Calu3 (cell line): Measurements from ENCODE around the gene ILDR1. TPM values are rescaled to one million over a fixed set of nuclear protein-coding genes. Genes with fewer than 3 reads are reported as not detected.

Experiments
- BruUV-seq: library from RNA; stranded (reverse); fragments of 400-500 nt; replicated peaks from 2 replicates; lab custom pipeline; 2021; lab: Mats Ljungman, UMichigan
- CTCF ChIA-PET: fragments of 300-600 bp; sonication (Branson Sonifier 250); formaldehyde crosslinking; loops from one replicate; lab custom pipeline; 2022; ENCODE audit warnings: antibody characterized with exemption; lab: Charles Lee
- DNase-seq: peaks from one replicate; pipeline ENCODE4 v3.0.0; 2022
- H3K27ac Mint-ChIP-seq: one replicate; pipeline ENCODE4 v1.8.0; 2022; ENCODE audit warnings: mixed read lengths; ENCODE audit not compliant: unreplicated experiment
- H3K27me3 Mint-ChIP-seq: one replicate; pipeline ENCODE4 v1.8.0; 2022; ENCODE audit warnings: mixed read lengths; ENCODE audit not compliant: unreplicated experiment
- H3K36me3 Mint-ChIP-seq: one replicate; pipeline ENCODE4 v1.8.0; 2022; ENCODE audit warnings: mild to moderate bottlenecking, moderate library complexity, mixed read lengths; ENCODE audit not compliant: insufficient read depth, unreplicated experiment
- H3K4me1 Mint-ChIP-seq: one replicate; pipeline ENCODE4 v1.8.0; 2022; ENCODE audit warnings: mild to moderate bottlenecking, low read depth, mixed read lengths; ENCODE audit not compliant: unreplicated experiment
- H3K4me3 Mint-ChIP-seq: one replicate; pipeline ENCODE4 v1.8.0; 2022; ENCODE audit warnings: mild to moderate bottlenecking, low read depth, moderate library complexity, mixed read lengths; ENCODE audit not compliant: unreplicated experiment
- H3K9me3 Mint-ChIP-seq: one replicate; pipeline ENCODE4 v1.8.0; 2022; ENCODE audit warnings: low read depth, mixed read lengths; ENCODE audit not compliant: unreplicated experiment
- intact Hi-C: fragments of 100-400 bp; cut with micrococcal nuclease; formaldehyde crosslinking; loops from one replicate; pipeline ENCODE4 v1.10.0; 2022; ENCODE audit not compliant: unreplicated experiment
- total RNA-seq: library from RNA; stranded (reverse); gene quantifications from 2 replicates; pipeline ENCODE4 v1.2.3, GENCODE V29; 2022
- TF ChIP-seq, protein P1 (sequence below): fragments of 200-600 bp; IDR thresholded peaks from one replicate; pipeline ENCODE4 v1.8.0; 2022; ENCODE audit warnings: antibody characterized with exemption; ENCODE audit not compliant: unreplicated experiment

The ILDR1 gene
- total RNA-seq, 1 experiment from 2014 or later = 15.7 TPM

DNA sequence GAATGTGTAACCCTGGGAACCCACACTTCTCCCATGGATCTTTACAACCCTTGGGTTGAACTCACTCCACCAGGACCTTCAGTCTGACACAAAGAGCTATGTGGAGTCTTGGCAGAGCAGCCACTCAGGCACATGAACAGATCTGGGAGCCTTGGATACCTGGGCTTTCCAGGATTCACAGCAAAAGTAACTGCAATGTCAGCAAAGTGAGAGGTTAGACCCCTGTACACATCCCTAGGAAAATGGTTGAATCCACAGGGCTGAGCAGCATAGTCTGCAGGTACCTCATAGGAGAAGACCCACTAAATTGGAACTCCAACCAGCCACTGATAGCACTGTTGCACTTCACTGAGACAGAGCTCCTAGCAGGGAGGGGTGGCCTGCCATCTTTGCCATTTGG is 59.6 kb downstream of the ILDR1 start:
- H3K27me3 Mint-ChIP-seq = no peaks in the 10 kb centered on the region
- CTCF ChIA-PET = no interaction called here

DNA sequence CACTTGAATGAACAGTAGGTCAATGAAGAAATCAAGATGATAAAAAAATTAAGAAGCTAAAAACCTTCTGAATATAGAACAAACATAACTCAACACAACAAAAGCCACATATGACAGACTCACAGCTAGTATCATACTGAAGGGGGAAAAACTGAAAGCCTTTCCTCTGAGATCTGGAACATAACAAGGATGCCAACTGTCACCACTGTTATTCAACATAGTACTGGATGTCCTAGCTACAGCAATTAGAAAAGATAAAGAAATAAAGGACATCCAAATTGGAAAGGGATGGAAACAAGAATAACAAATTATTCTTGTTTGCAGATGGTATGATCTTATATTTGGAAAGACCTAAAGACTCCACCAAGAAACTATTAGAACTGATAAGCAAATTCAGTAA is 60.8 kb downstream of the ILDR1 start:
- no peak for DNase-seq
- TF ChIP-seq, protein P1, sequence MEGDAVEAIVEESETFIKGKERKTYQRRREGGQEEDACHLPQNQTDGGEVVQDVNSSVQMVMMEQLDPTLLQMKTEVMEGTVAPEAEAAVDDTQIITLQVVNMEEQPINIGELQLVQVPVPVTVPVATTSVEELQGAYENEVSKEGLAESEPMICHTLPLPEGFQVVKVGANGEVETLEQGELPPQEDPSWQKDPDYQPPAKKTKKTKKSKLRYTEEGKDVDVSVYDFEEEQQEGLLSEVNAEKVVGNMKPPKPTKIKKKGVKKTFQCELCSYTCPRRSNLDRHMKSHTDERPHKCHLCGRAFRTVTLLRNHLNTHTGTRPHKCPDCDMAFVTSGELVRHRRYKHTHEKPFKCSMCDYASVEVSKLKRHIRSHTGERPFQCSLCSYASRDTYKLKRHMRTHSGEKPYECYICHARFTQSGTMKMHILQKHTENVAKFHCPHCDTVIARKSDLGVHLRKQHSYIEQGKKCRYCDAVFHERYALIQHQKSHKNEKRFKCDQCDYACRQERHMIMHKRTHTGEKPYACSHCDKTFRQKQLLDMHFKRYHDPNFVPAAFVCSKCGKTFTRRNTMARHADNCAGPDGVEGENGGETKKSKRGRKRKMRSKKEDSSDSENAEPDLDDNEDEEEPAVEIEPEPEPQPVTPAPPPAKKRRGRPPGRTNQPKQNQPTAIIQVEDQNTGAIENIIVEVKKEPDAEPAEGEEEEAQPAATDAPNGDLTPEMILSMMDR = no peak
- intact Hi-C loops = no loop called here
- CTCF ChIA-PET = no interaction called here
- H3K4me3 Mint-ChIP-seq = no peak overlapping the region
- H3K36me3 Mint-ChIP-seq = no peaks in the 10 kb centered on the region
- H3K27ac Mint-ChIP-seq = no peak overlapping the region
- no peaks in the 10 kb centered on the region for H3K27me3 Mint-ChIP-seq
- no peaks in the 10 kb centered on the region for H3K9me3 Mint-ChIP-seq
- H3K4me1 Mint-ChIP-seq = no peaks in the 10 kb centered on the region
- BruUV-seq = no TSS peak

More for the DNA sequence above, 59.6 kb downstream of the ILDR1 start:
- Mint-ChIP-seq H3K36me3 (no peaks in the 10 kb centered on the region), H3K27ac (no peak overlapping the region), H3K4me1 (no peaks in the 10 kb centered on the region), H3K9me3 (no peaks in the 10 kb centered on the region), H3K4me3 (no peak overlapping the region)
- TF ChIP-seq, protein P1 = no peak
- intact Hi-C loops = no loop called here
- DNase-seq = no peak
- BruUV-seq = no TSS peak

DNA sequence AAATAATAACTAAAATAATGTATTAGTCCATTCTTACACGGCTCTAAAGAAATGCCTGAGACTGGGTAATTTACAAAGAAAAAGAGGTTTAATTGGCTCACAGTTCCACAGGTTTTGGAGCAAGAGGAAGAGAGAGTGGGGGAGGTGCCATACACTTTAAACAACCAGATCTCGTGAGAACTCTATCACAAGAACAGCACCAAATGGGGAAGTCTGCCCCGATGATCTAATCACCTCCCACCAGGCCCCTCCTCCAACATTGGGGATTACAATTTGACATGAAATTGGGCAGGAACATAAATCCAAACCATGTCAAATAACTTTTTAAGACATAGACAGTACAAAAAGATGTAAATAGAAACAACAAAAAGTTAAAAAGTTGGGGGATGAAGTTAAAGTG is 63.2 kb downstream of the ILDR1 start:
- intact Hi-C loops = no loop called here
- H3K9me3 Mint-ChIP-seq = no peaks in the 10 kb centered on the region
- no peak overlapping the region for H3K27ac Mint-ChIP-seq
- no peaks in the 10 kb centered on the region for H3K36me3 Mint-ChIP-seq
- H3K4me3 Mint-ChIP-seq = no peak overlapping the region
- TF ChIP-seq, protein P1 = no peak
- CTCF ChIA-PET = no interaction called here
- no TSS peak for BruUV-seq
- no peak for DNase-seq
- no peaks in the 10 kb centered on the region for H3K27me3 Mint-ChIP-seq
- no peaks in the 10 kb centered on the region for H3K4me1 Mint-ChIP-seq

DNA sequence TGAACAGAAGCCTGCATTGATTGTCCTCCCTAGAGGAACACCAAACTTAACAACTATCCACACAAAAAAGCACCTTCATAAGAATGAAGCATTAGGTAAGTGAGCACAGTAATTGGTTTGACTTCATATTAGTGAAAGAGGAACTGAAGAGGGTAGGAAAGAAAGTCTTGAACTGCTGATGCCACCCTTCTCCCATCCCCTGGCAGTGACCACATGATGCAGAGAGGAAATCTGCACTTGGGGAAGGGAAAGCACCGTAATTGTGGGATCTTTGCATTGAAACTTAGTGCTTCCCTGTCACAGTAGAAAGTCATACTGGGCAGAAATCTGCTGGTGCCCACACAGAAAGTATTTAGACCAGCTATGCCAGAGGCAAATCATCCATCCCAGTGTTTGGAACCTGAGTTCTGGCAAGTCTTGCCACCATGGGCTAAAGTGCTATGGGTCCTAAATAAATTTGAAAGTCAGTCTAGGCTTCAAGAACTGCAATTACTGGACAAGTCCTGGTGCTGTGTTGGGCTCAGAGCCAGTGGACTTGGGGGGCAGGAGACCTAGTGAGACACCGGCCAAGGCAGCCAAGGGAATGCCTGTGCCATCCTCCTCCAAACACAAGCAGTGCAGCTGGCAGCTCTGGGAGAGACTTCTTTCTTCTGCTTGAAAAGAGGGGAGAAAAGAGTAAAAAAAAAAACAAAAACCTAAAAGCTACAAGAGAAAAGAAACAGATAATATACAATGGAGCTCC is 64.2 kb downstream of the ILDR1 start:
- Mint-ChIP-seq H3K4me3 (no peak overlapping the region), H3K27ac (no peak overlapping the region), H3K4me1 (no peaks in the 10 kb centered on the region), H3K36me3 (no peaks in the 10 kb centered on the region), H3K9me3 (no peaks in the 10 kb centered on the region), H3K27me3 (no peaks in the 10 kb centered on the region)
- CTCF ChIA-PET = no interaction called here
- TF ChIP-seq, protein P1 = no peak
- DNase-seq = no peak
- no TSS peak for BruUV-seq
- intact Hi-C loops = no loop called here
